GM12878 (cell line): ENCODE measurements around the gene SMARCD3. TPM values are rescaled to one million over a fixed set of nuclear protein-coding genes. Genes with fewer than 3 reads are reported as not detected.

Experiments used
- ATAC-seq: fragments of 200-7000 bp; cut with Tn5 transposase; 3 replicates; pipeline ENCODE4 v1.9.1; 2020; ENCODE audit warnings: mild to moderate bottlenecking, moderate library complexity
- BruUV-seq: library from RNA; stranded (reverse); fragments of 400-500 nt; replicated peaks from 2 replicates; lab custom pipeline; 2021; lab: Mats Ljungman, UMichigan
- CTCF ChIA-PET: fragments of 300-600 bp; sonication (Branson Sonifier 250); formaldehyde crosslinking; extraction: SDS; loops from one replicate; lab custom pipeline; 2021; ENCODE audit warnings: inconsistent platforms; lab: Yijun Ruan, JAX
- POLR2A ChIA-PET: fragments of 350-600 bp; formaldehyde crosslinking; extraction: SDS; loops from one replicate; lab custom pipeline; 2021; ENCODE audit warnings: inconsistent platforms; lab: Charles Lee
- RAD21 ChIA-PET: fragments of 300-600 bp; sonication (Branson Sonifier 250); formaldehyde crosslinking; loops from one replicate; lab custom pipeline; 2023; ENCODE audit warnings: antibody characterized with exemption; ENCODE audit not compliant: unreplicated experiment; lab: Charles Lee
- SMC1A ChIA-PET: fragments of 300-600 bp; sonication (Branson Sonifier 250); formaldehyde crosslinking; loops from one replicate; lab custom pipeline; 2023; ENCODE audit not compliant: unreplicated experiment, uncharacterized antibody; lab: Charles Lee
- DNase-seq: peaks from one replicate; pipeline ENCODE4 v3.0.0-alpha.2; 2011; ENCODE audit warnings: low read depth, low spot score
- FAIRE-seq: peaks from 3 replicates; lab custom pipeline; 2011; peaks lifted over from hg19 to GRCh38; lab: Jason Lieb, UNC
- H2AFZ ChIP-seq: 2 replicates; pipeline ENCODE4 v1.6.0; 2011; ENCODE audit warnings: low read depth, low read length, control low read depth; ENCODE audit not compliant: control insufficient read depth
- H3K27ac ChIP-seq: 2 replicates; pipeline ENCODE4 v1.5.1; 2011; ENCODE audit warnings: control low read depth; ENCODE audit not compliant: control insufficient read depth, insufficient read depth
- H3K27me3 ChIP-seq, 2 experiments: replicated peaks in 1 of 2; 2 replicates each; pipeline versions ENCODE4 v1.6.0 to v1.6.1; 2011; ENCODE audit warnings: low read length in 1 of 2; ENCODE audit not compliant: control insufficient read depth in 2 of 2, insufficient read depth in 2 of 2
- H3K36me3 ChIP-seq, 2 experiments: 2 replicates each; pipeline ENCODE4 v1.5.1; 2011; ENCODE audit warnings: low read length in 1 of 2; ENCODE audit not compliant: control insufficient read depth in 2 of 2, insufficient read depth in 2 of 2
- H3K4me1 ChIP-seq: 2 replicates; pipeline ENCODE4 v1.6.1; 2011; ENCODE audit warnings: mild to moderate bottlenecking, low read length, moderate library complexity, mixed read lengths; ENCODE audit not compliant: control insufficient read depth, insufficient read depth
- H3K4me2 ChIP-seq: 2 replicates; pipeline ENCODE4 v1.6.0; 2011; ENCODE audit warnings: control low read depth; ENCODE audit not compliant: control insufficient read depth, insufficient read depth
- H3K4me3 ChIP-seq: fragments of 200-600 bp; sonication (generic); 2 replicates; pipeline ENCODE4 v1.5.1; 2016
- H3K79me2 ChIP-seq: 2 replicates; pipeline ENCODE4 v1.6.0; 2011; ENCODE audit warnings: low read length; ENCODE audit not compliant: control insufficient read depth, insufficient read depth
- H3K9ac ChIP-seq: 2 replicates; pipeline ENCODE4 v1.8.0; 2011; ENCODE audit warnings: low read length, control low read depth, mixed read lengths; ENCODE audit not compliant: control insufficient read depth, insufficient read depth
- H3K9me3 ChIP-seq: replicated peaks from 3 replicates; pipeline ENCODE4 v1.5.1; 2011; ENCODE audit warnings: mild to moderate bottlenecking, low read length; ENCODE audit not compliant: control insufficient read depth, insufficient read depth
- H4K20me1 ChIP-seq: 2 replicates; pipeline ENCODE4 v1.6.0; 2011; ENCODE audit not compliant: control insufficient read depth, insufficient read depth
- ASH2L ChIP-seq: fragments of 300-600, 200-600 bp; sonication (generic); IDR thresholded peaks from 2 replicates; pipeline ENCODE4 v1.6.1; 2017; ENCODE audit warnings: low read depth, mild to moderate bottlenecking, borderline replicate concordance
- FOXM1 ChIP-seq: IDR thresholded peaks from 2 replicates; pipeline ENCODE4 v1.6.1; 2012; ENCODE audit warnings: low read depth, mild to moderate bottlenecking, inconsistent platforms, low read length, moderate library complexity
- IKZF2 ChIP-seq, 2 experiments: fragments of 450-650 bp; IDR thresholded peaks; 2 replicates each; pipeline ENCODE4 v1.6.1; 2017; ENCODE audit warnings: mild to moderate bottlenecking in 2 of 2, moderate library complexity in 2 of 2
- JUNB ChIP-seq: IDR thresholded peaks from 2 replicates; pipeline ENCODE4 v1.6.1; 2016; ENCODE audit warnings: antibody characterized with exemption, mild to moderate bottlenecking
- KDM1A ChIP-seq: fragments of 200-600 bp; sonication (generic); IDR thresholded peaks from 2 replicates; pipeline ENCODE4 v1.6.1; 2016; ENCODE audit warnings: borderline replicate concordance
- MXI1 ChIP-seq: fragments of 150-350 bp; IDR thresholded peaks from 2 replicates; pipeline ENCODE4 v1.6.1; 2011; ENCODE audit warnings: low read depth, mild to moderate bottlenecking, inconsistent platforms, low read length, improper control_type of control experiment
- POLR2AphosphoS2 ChIP-seq: IDR thresholded peaks from 2 replicates; pipeline ENCODE4 v1.6.1; 2011; ENCODE audit warnings: low read depth, mild to moderate bottlenecking, low read length, improper control_type of control experiment, moderate library complexity
- RAD21 ChIP-seq: IDR thresholded peaks from 2 replicates; pipeline ENCODE4 v1.6.1; 2011; ENCODE audit warnings: mild to moderate bottlenecking, low read depth, low read length, moderate library complexity; ENCODE audit not compliant: insufficient read depth
- RELB ChIP-seq: fragments of 450-650 bp; IDR thresholded peaks from 2 replicates; pipeline ENCODE4 v1.6.1; 2017; ENCODE audit warnings: low read depth, mild to moderate bottlenecking, moderate library complexity
- SIN3A ChIP-seq: IDR thresholded peaks from 2 replicates; pipeline ENCODE4 v1.6.1; 2012; ENCODE audit warnings: low read depth, low read length, improper control_type of control experiment
- SRF ChIP-seq, 2 experiments: IDR thresholded peaks; 2 replicates each; pipeline ENCODE4 v1.6.1; 2011; ENCODE audit warnings: low read depth in 2 of 2, low read length in 2 of 2, mild to moderate bottlenecking in 1 of 2, moderate library complexity in 1 of 2
- STAT3 ChIP-seq: IDR thresholded peaks from 2 replicates; pipeline ENCODE4 v1.6.1; 2011; ENCODE audit warnings: low read depth, low read length, improper control_type of control experiment
- ZNF217 ChIP-seq: fragments of 450-650 bp; IDR thresholded peaks from 2 replicates; pipeline ENCODE4 v1.6.1; 2017; ENCODE audit warnings: antibody characterized with exemption, mild to moderate bottlenecking
- ZNF622 ChIP-seq: fragments of 450-650 bp; IDR thresholded peaks from 2 replicates; pipeline ENCODE4 v1.6.1; 2017; ENCODE audit warnings: mild to moderate bottlenecking, inconsistent platforms
- WGBS: methylation state at CpG from one replicate; pipeline ENCODE4 v1.1.6; 2016; ENCODE audit warnings: low lambda C conversion rate; ENCODE audit not compliant: insufficient replicate concordance, insufficient coverage; ENCODE audit errors: missing lambda C conversion rate; 5-methylcytosine and 5-hydroxymethylcytosine counted together
- in situ Hi-C: fragments of 300-500 bp; cut with MboI; formaldehyde crosslinking; loops from 9 replicates; pipeline ENCODE4 v1.14.3; 2018; ENCODE audit warnings: mixed read lengths
- intact Hi-C: fragments of 100-400 bp; cut with micrococcal nuclease; formaldehyde crosslinking; loops from one replicate; pipeline ENCODE4 v1.14.2; 2022; ENCODE audit not compliant: unreplicated experiment
- polyA plus RNA-seq, 11 experiments: library from polyadenylated mRNA; depleted of rRNA in 4 of 11; unstranded in 6 of 11; stranded (reverse) in 5 of 11; fragments of >200 nt; fragmentation: Nextera tagmentation in 4 of 11; fragmentation: Illumina TruSeq in 1 of 11; extraction: Ambion mirVana in 4 of 11; extraction: Trizol in 1 of 11; gene quantifications; 1 replicate in 1 of 11; 2 replicates in 10 of 11; pipeline versions ENCODE4 v1.2.1 to v1.2.3, GENCODE V29; 2011 to 2016; ENCODE audit warnings: inconsistent platforms in 2 of 11, missing spikeins in 2 of 11, low read depth in 1 of 11
- total RNA-seq, 4 experiments: library from RNA; depleted of rRNA in 3 of 4; stranded (reverse); fragments of >200 nt in 3 of 4; fragmentation: Illumina TruSeq in 1 of 4; extraction: Trizol in 1 of 4; gene quantifications; 2 replicates each; pipeline versions ENCODE4 v1.2.1 to v1.2.3, GENCODE V29; 2013 to 2021

The SMARCD3 gene
- total and polyA plus RNA-seq, 10 of the 15 experiments (the other 5 are each of a cell fraction or from before 2014, with no cell fraction given): 0.11 to 1.4 (median 0.16) TPM

- in situ Hi-C loops: no loop called here
- intact Hi-C loops: loop anchor here (5.0 kb wide), 1 partner anchor 116 kb away; the partner anchor contains the start of gene NUB1
- Histone ChIP-seq H3K4me1 (no peaks in the 10 kb centered on the region), H3K79me2 (peaks cover 15% of the 10 kb centered on the region), H3K4me3 (peak overlapping the region; percentile 89), H3K9me3 (no peaks in the 10 kb centered on the region), H3K4me2 (peak overlapping the region; percentile 82), H3K9ac (peak overlapping the region; percentile 62), H3K27ac (no peak overlapping the region; the same call in 1 of the 2 replicates), H3K27me3 (no peaks in the 10 kb centered on the region), H4K20me1 (no peaks in the 10 kb centered on the region), H2AFZ (no peak overlapping the region), H3K36me3 (peaks cover 9 to 24% of the 10 kb centered on the region in 2 experiments)
- ChIA-PET RAD21 (interaction anchor here (2.4 kb wide), 1 partner anchor 17 kb away, joined by 17 read pairs; no protein-coding TSS in a partner anchor), SMC1A (interaction anchor here (2.6 kb wide), 1 partner anchor 18 kb away, joined by 24 read pairs; no protein-coding TSS in a partner anchor), CTCF (interaction anchor here (1.6 to 5.1 kb wide), 4 partner anchors 11 to 102 kb away, joined by 6 to 56 read pairs (median 10); no protein-coding TSS in a partner anchor), POLR2A (interaction anchor here (0.5 to 0.6 kb wide), 2 partner anchors 78 to 132 kb away, joined by 3 to 7 read pairs; no protein-coding TSS in a partner anchor)
- ATAC-seq (no peak), FAIRE-seq (no peak), DNase-seq (no peak)
- TF ChIP-seq RAD21 (no peak), SRF (IDR thresholded peaks at IDR 0.05; ENCODE audit: low read depth in 2 of 2, low read length in 2 of 2) (no peak), SIN3A (no peak), ZNF622 (no peak), RELB (no peak), STAT3 (no peak), POLR2AphosphoS2 (no peak), IKZF2 (IDR thresholded peaks at IDR 0.05) (no peak), KDM1A (no peak), FOXM1 (no peak), ASH2L (no peak), MXI1 (no peak), JUNB (no peak), ZNF217 (no peak)
- 51% methylated on average over 8 of the region's 8 CpGs for WGBS
- BruUV-seq: no TSS peak
Observed at GRCh38 chr7:151225948-151226510, 22.5 kb downstream of the SMARCD3 start.
